ENCODE data around the gene CFLAR. TPM values are rescaled to one million over a fixed set of nuclear protein-coding genes. Genes with fewer than 3 reads are reported as not detected.

Gene CFLAR
- total and polyA plus RNA-seq, 2 of the 4 experiments (the other 2 are of a cell fraction): 29.2 to 59.9 TPM

GRCh38 chr2:201164166-201164565 lies 48.2 kb downstream of the CFLAR start:
- Histone ChIP-seq H3K27ac (ENCODE audit: insufficient read depth, low read length) (no peak overlapping the region), H3K79me1 (ENCODE audit: low read depth in 1 of 2, low read length in 2 of 2) (peaks cover 9 to 11% of the 10 kb centered on the region in 2 experiments; a peak in 2 of 4 replicates), H3K4me2 (ENCODE audit: low read depth, low read length) (no peak overlapping the region), H2BK15ac (ENCODE audit: low read depth, low read length) (no peak overlapping the region), H3K27me3 (ENCODE audit: control insufficient read depth, insufficient read depth, low read length) (no peaks in the 10 kb centered on the region), H2AK5ac (ENCODE audit: low read depth, low read length) (no peak overlapping the region), H2BK5ac (ENCODE audit: low read depth, low read length, poor library complexity, severe bottlenecking) (no peak overlapping the region), H2BK20ac (ENCODE audit: low read depth, low read length) (no peak overlapping the region), H3K9me1 (ENCODE audit: insufficient read depth, low read length) (no peaks in the 10 kb centered on the region), H3K18ac (ENCODE audit: low read depth, low read length) (no peak overlapping the region), H4K20me1 (ENCODE audit: insufficient read depth, low read length) (no peaks in the 10 kb centered on the region), H3K14ac (replicated peaks; ENCODE audit: low read depth, low read length) (no peak overlapping the region), H3K4me1 (ENCODE audit: control insufficient read depth, insufficient read depth, low read length) (peaks cover 1% of the 10 kb centered on the region; the same call in 1 of the 2 replicates), H3K56ac (ENCODE audit: extremely low read depth, insufficient read depth, low read length) (no peak overlapping the region), H3K23ac (ENCODE audit: low read depth, low read length) (no peak overlapping the region), H4K5ac (ENCODE audit: low read depth, low read length) (no peak overlapping the region), H3K9me3 (ENCODE audit: control insufficient read depth, insufficient read depth, low read length) (no peaks in the 10 kb centered on the region), H4K91ac (ENCODE audit: insufficient read depth, low read depth, low read length) (no peak overlapping the region), H3K4ac (ENCODE audit: low read depth, low read length) (no peak overlapping the region), H2BK120ac (ENCODE audit: low read depth, low read length) (no peak overlapping the region), H3K4me3 (ENCODE audit: insufficient read depth, low read depth, low read length) (no peak overlapping the region), H2AFZ (replicated peaks; ENCODE audit: low read length, poor library complexity) (no peak overlapping the region), H3K9ac (ENCODE audit: low read depth, low read length) (no peak overlapping the region), H2AK9ac (replicated peaks; ENCODE audit: low read depth, low read length, poor library complexity) (no peak overlapping the region), H4K8ac (ENCODE audit: low read depth in 2 of 2, low read length in 2 of 2) (no peak overlapping the region), H3K36me3 (ENCODE audit: control insufficient read depth, insufficient read depth, low read length) (peaks cover 43% of the 10 kb centered on the region)
- no peak for TF ChIP-seq NFE2L2 (IDR thresholded peaks at IDR 0.05; ENCODE audit: low read depth, low read length)
- TF ChIP-seq RFX5 (IDR thresholded peaks at IDR 0.05; ENCODE audit: low read depth, low read length): no peak
- no peak for TF ChIP-seq POLR2A (IDR thresholded peaks at IDR 0.05; ENCODE audit: low read depth, low read length)
- TF ChIP-seq CEBPB (IDR thresholded peaks at IDR 0.05; ENCODE audit: low read depth, low read length): no peak
- TF ChIP-seq, protein P1, sequence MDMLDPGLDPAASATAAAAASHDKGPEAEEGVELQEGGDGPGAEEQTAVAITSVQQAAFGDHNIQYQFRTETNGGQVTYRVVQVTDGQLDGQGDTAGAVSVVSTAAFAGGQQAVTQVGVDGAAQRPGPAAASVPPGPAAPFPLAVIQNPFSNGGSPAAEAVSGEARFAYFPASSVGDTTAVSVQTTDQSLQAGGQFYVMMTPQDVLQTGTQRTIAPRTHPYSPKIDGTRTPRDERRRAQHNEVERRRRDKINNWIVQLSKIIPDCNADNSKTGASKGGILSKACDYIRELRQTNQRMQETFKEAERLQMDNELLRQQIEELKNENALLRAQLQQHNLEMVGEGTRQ (IDR thresholded peaks at IDR 0.05; ENCODE audit: low read depth, low read length): no peak
- no peak for TF ChIP-seq MXI1 (IDR thresholded peaks at IDR 0.05; ENCODE audit: borderline replicate concordance, low read depth, low read length)
- no peak for TF ChIP-seq CHD1 (IDR thresholded peaks at IDR 0.05; ENCODE audit: low read depth, low read length)
- TF ChIP-seq RAD21 (IDR thresholded peaks at IDR 0.05; ENCODE audit: low read length): no peak
- no peak for TF ChIP-seq MAZ (IDR thresholded peaks at IDR 0.05; ENCODE audit: borderline replicate concordance, low read depth, low read length)
- TF ChIP-seq, protein P2, sequence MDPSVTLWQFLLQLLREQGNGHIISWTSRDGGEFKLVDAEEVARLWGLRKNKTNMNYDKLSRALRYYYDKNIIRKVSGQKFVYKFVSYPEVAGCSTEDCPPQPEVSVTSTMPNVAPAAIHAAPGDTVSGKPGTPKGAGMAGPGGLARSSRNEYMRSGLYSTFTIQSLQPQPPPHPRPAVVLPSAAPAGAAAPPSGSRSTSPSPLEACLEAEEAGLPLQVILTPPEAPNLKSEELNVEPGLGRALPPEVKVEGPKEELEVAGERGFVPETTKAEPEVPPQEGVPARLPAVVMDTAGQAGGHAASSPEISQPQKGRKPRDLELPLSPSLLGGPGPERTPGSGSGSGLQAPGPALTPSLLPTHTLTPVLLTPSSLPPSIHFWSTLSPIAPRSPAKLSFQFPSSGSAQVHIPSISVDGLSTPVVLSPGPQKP (IDR thresholded peaks at IDR 0.05; ENCODE audit: borderline replicate concordance, low read depth, low read length): no peak
- TF ChIP-seq SMC3 (IDR thresholded peaks at IDR 0.05; ENCODE audit: low read depth, low read length): no peak
- no peak for TF ChIP-seq RCOR1 (IDR thresholded peaks at IDR 0.05; ENCODE audit: insufficient replicate concordance, low read length)
- TF ChIP-seq MAFK (IDR thresholded peaks at IDR 0.05; ENCODE audit: low read depth, low read length): no peak
- in situ Hi-C loops (cut with MboI; ENCODE audit: low sequenced_read_pairs): no loop called here
- ATAC-seq (ENCODE audit: low read depth): no peak
- dilution Hi-C loops (cut with HindIII; ENCODE audit: low sequenced_read_pairs, unreplicated experiment): no loop called here
- CTCF ChIA-PET: no interaction called here
- intact Hi-C loops (cut with micrococcal nuclease): no loop called here
- POLR2A ChIA-PET (ENCODE audit: unreplicated experiment): no interaction called here
- DNase-seq: no peak
- no TSS peak for BruUV-seq (replicated peaks)
- no CpG with 5 or more reads among the region's 1 CpG for WGBS, 2 experiments (ENCODE audit: extremely low coverage in 2 of 2, insufficient read length in 1 of 2)

Data from IMR-90 (cell line).